HFFc6 (cell line): ENCODE data around the gene TUBA4A. TPM values are rescaled to one million over a fixed set of nuclear protein-coding genes. Genes with fewer than 3 reads are reported as not detected.
A peak's percentile ranks its signal among the peaks of the same experiment; 100 is the strongest.

Source experiments
- DNase-seq: peaks from one replicate; pipeline ENCODE4 v3.0.0-alpha.2; 2018
- H3K27ac Mint-ChIP-seq: 2 replicates; pipeline ENCODE4 v1.8.0; 2020; ENCODE audit warnings: mild to moderate bottlenecking, mixed read lengths
- H3K27me3 Mint-ChIP-seq: 2 replicates; pipeline ENCODE4 v1.8.0; 2021; ENCODE audit warnings: mild to moderate bottlenecking, moderate library complexity, mixed read lengths; ENCODE audit not compliant: insufficient read depth
- H3K36me3 Mint-ChIP-seq: 2 replicates; pipeline ENCODE4 v1.8.0; 2021; ENCODE audit warnings: low read depth, mixed read lengths
- H3K4me1 Mint-ChIP-seq: 2 replicates; pipeline ENCODE4 v1.8.0; 2020; ENCODE audit warnings: low read depth, mixed read lengths
- H3K4me3 Mint-ChIP-seq: 2 replicates; pipeline ENCODE4 v1.8.0; 2020; ENCODE audit warnings: mild to moderate bottlenecking, moderate library complexity, mixed read lengths
- H3K9me3 Mint-ChIP-seq: 2 replicates; pipeline ENCODE4 v1.8.0; 2020; ENCODE audit warnings: mild to moderate bottlenecking, mixed read lengths
- total RNA-seq, 6 experiments: library from RNA; stranded (reverse); fragmentation: NEBNext Ultra II Directional; extraction: Animal tissue kit (Norgen Biotek cat#: 25700); gene quantifications; 2 replicates in 1 of 6; 3 replicates in 5 of 6; pipeline ENCODE4 v1.2.3, GENCODE V29; 2021
- TF ChIP-seq, protein P1 (sequence below): fragments of 200-600 bp; sonication (generic); IDR thresholded peaks from 2 replicates; pipeline ENCODE4 v1.5.0; 2021; ENCODE audit warnings: antibody characterized with exemption, mild to moderate bottlenecking

TUBA4A gene
- total RNA-seq, 6 experiments from 2014 or later: 40.4 to 66.3 (median 48.2) TPM

- Mint-ChIP-seq H3K4me1 (peaks cover 35% of the 10 kb centered on the region), H3K27me3 (peaks cover 2% of the 10 kb centered on the region; the same call in 1 of the 2 replicates), H3K36me3 (peaks cover 12% of the 10 kb centered on the region; the same call in 1 of the 2 replicates), H3K4me3 (peak overlapping the region; percentile 95), H3K9me3 (no peaks in the 10 kb centered on the region), H3K27ac (peak overlapping the region; percentile 97; the same call in 1 of the 2 replicates)
- no peak for DNase-seq
- TF ChIP-seq, protein P1, sequence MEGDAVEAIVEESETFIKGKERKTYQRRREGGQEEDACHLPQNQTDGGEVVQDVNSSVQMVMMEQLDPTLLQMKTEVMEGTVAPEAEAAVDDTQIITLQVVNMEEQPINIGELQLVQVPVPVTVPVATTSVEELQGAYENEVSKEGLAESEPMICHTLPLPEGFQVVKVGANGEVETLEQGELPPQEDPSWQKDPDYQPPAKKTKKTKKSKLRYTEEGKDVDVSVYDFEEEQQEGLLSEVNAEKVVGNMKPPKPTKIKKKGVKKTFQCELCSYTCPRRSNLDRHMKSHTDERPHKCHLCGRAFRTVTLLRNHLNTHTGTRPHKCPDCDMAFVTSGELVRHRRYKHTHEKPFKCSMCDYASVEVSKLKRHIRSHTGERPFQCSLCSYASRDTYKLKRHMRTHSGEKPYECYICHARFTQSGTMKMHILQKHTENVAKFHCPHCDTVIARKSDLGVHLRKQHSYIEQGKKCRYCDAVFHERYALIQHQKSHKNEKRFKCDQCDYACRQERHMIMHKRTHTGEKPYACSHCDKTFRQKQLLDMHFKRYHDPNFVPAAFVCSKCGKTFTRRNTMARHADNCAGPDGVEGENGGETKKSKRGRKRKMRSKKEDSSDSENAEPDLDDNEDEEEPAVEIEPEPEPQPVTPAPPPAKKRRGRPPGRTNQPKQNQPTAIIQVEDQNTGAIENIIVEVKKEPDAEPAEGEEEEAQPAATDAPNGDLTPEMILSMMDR: no peak
These were observed 26.9 kb upstream of the TUBA4A start for GRCh38 chr2:219280651-219281050.

DNA sequence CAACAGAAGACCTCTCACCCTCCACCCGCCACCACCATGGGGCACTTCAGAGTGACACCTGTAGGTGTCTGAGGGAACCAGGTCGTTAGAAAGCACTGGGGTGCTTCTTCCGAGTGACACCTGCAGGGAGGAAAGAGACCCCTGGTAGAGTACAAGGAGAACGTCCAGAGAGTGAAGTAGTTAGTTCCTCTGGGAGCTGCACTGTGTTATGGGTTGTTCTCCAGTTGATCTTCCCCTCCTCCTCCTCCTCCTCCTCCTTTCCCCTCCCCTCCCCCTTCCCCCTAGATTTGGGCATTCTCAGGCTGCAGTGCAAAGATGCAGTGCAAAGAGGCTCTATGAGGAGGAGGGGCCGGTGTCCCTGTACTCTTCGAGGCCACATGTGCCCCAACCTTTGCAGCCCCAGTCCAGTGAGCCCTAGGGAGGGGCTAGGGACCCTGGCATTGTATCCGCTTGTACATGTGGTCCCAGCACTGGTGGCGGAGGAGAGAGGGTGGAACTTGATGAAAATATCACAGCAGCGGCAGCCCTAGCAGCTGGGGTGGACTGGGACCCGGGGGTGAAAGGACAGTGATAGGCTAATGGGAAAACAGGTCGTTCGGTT is 26.3 kb upstream of the TUBA4A start:
- Mint-ChIP-seq H3K9me3 (no peaks in the 10 kb centered on the region), H3K36me3 (peaks cover 12% of the 10 kb centered on the region; the same call in 1 of the 2 replicates), H3K27ac (peak overlapping the region; percentile 97), H3K4me1 (peaks cover 36% of the 10 kb centered on the region), H3K4me3 (peak overlapping the region; percentile 95), H3K27me3 (peaks cover 2% of the 10 kb centered on the region; the same call in 1 of the 2 replicates)
- DNase-seq: no peak
- TF ChIP-seq, protein P1: peak; percentile 29; the same call in 1 of the 2 replicates

DNA sequence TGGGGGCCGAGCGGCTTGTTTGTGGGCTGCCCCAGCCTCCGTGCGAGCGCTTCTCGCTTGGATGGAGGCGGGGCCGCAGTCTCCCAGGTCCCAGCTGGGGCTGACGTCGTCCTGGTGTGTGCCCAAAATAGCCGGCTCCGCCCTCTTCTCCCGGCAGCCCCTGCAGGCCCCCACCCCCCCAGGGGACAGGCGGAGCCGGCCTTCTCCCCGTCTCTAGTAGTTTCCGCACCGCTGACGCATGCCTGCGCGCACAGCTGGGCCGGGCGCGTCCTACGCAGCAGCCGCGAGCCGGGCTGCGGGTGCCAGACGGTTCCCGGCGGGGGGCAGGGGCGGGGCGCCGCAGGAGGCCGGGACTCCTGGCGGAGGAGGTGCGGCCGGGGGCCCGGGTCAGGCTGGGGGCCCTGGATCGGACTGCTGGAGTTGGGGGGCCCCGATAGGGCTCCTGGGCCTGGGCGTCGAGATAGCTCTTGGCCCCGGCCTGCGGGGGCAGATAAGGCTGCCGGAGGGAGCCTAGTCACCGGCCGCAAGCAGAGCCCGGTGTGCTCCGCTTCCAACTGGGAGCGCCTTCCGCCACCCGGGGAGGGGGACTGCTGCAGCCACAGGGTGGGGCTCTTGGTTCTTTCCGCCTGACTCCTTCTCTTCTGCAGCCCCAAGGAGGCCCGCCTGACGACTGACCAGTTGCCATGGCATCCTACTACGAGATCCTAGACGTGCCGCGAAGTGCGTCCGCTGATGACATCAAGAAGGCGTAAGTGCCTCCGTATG is 25.6 kb upstream of the TUBA4A start, which contains the start of gene DNAJB2:
TSS of gene DNAJB2 (plus strand) at position 216 of the 765 bp plus-strand sequence. CDS start at position 684, 468 bp downstream.
- Mint-ChIP-seq H3K27me3 (peaks cover 2% of the 10 kb centered on the region; the same call in 1 of the 2 replicates), H3K4me3 (peak within 1 kb of the TSS; percentile 95), H3K4me1 (peaks cover 43% of the 10 kb centered on the region), H3K27ac (peak within 1 kb of the TSS; percentile 97), H3K36me3 (peaks cover 12% of the 10 kb centered on the region; the same call in 1 of the 2 replicates), H3K9me3 (no peaks in the 10 kb centered on the region)
- TF ChIP-seq, protein P1: peak; percentile 55
- peak; percentile 99 for DNase-seq

- Mint-ChIP-seq H3K4me3 (peak overlapping the region; percentile 95), H3K4me1 (peaks cover 49% of the 10 kb centered on the region), H3K27ac (peak overlapping the region; percentile 97), H3K9me3 (no peaks in the 10 kb centered on the region), H3K27me3 (peaks cover 2% of the 10 kb centered on the region; the same call in 1 of the 2 replicates), H3K36me3 (peaks cover 12% of the 10 kb centered on the region; the same call in 1 of the 2 replicates)
- TF ChIP-seq, protein P1: no peak
- DNase-seq: no peak
These were observed 25.0 kb upstream of the TUBA4A start for GRCh38 chr2:219278655-219279150.
